CD8-positive, alpha-beta memory T cell (primary cell): ENCODE data around the gene GANC. TPM values are rescaled to one million over a fixed set of nuclear protein-coding genes. Genes with fewer than 3 reads are reported as not detected.

ENCODE experiments used
- CTCF ChIA-PET: fragments of 350-600 bp; sonication (Branson Sonifier 250); formaldehyde crosslinking; loops from one replicate; lab custom pipeline; 2021; ENCODE audit warnings: antibody characterized with exemption; lab: Charles Lee
- POLR2A ChIA-PET: fragments of 350-600 bp; sonication (Branson Sonifier 250); formaldehyde crosslinking; loops from one replicate; lab custom pipeline; 2021; ENCODE audit warnings: antibody characterized with exemption; lab: Charles Lee
- DNase-seq, 5 donors: peaks; one replicate each; pipeline versions ENCODE4 v3.0.0 to v3.0.0-alpha.2; 2020 to 2022; ENCODE audit warnings: mixed read lengths in 1 of 5
- H3K27ac ChIP-seq: one replicate; pipeline ENCODE4 v1.7.0; 2013; ENCODE audit warnings: low read depth, mild to moderate bottlenecking, low read length, moderate library complexity
- H3K27me3 ChIP-seq: 2 replicates; pipeline ENCODE4 v1.7.0; 2013; ENCODE audit warnings: low read length, mild to moderate bottlenecking; ENCODE audit not compliant: insufficient read depth, poor library complexity, severe bottlenecking
- H3K36me3 ChIP-seq: 2 replicates; pipeline ENCODE4 v1.7.0; 2013; ENCODE audit warnings: mild to moderate bottlenecking, low read length, moderate library complexity; ENCODE audit not compliant: insufficient read depth
- H3K4me1 ChIP-seq: 2 replicates; pipeline ENCODE4 v1.7.0; 2013; ENCODE audit warnings: mild to moderate bottlenecking, low read length, moderate library complexity; ENCODE audit not compliant: insufficient read depth
- H3K4me3 ChIP-seq: 2 replicates; pipeline ENCODE4 v1.7.0; 2013; ENCODE audit warnings: mild to moderate bottlenecking, low read length
- H3K9me3 ChIP-seq: 2 replicates; pipeline ENCODE4 v1.7.0; 2013; ENCODE audit warnings: mild to moderate bottlenecking, low read length
- H3K27ac Mint-ChIP-seq, 8 donors: one replicate each; pipeline ENCODE4 v1.8.0; 2020 to 2021; ENCODE audit warnings: mixed read lengths in 8 of 8, mild to moderate bottlenecking in 6 of 8, inconsistent platforms in 3 of 8, moderate library complexity in 3 of 8
- H3K27me3 Mint-ChIP-seq, 2 donors: one replicate each; pipeline ENCODE4 v1.8.0; 2020 to 2021; ENCODE audit warnings: mixed read lengths in 2 of 2, mild to moderate bottlenecking in 1 of 2, moderate library complexity in 1 of 2
- H3K36me3 Mint-ChIP-seq, 3 donors: one replicate each; pipeline ENCODE4 v1.8.0; 2020 to 2021; ENCODE audit warnings: mixed read lengths in 3 of 3, inconsistent platforms in 1 of 3, mild to moderate bottlenecking in 1 of 3
- H3K4me1 Mint-ChIP-seq, 3 donors: one replicate each; pipeline ENCODE4 v1.8.0; 2020 to 2021; ENCODE audit warnings: mixed read lengths in 3 of 3, inconsistent platforms in 1 of 3, mild to moderate bottlenecking in 1 of 3
- H3K4me3 Mint-ChIP-seq, 7 donors: one replicate each; pipeline ENCODE4 v1.8.0; 2020 to 2021; ENCODE audit warnings: mixed read lengths in 7 of 7, mild to moderate bottlenecking in 6 of 7, moderate library complexity in 4 of 7, inconsistent platforms in 2 of 7
- H3K9me3 Mint-ChIP-seq, 5 donors: one replicate each; pipeline ENCODE4 v1.8.0; 2020 to 2022; ENCODE audit warnings: mixed read lengths in 5 of 5, mild to moderate bottlenecking in 3 of 5, moderate library complexity in 2 of 5, inconsistent platforms in 1 of 5
- polyA plus RNA-seq: library from polyadenylated mRNA; unstranded; fragments of 300-500 nt; fragmentation: Illumina TruSeq; gene quantifications from one replicate; pipeline ENCODE4 v1.2.3, GENCODE V29; 2021
- total RNA-seq, 2 experiments: library from RNA; stranded (reverse); gene quantifications; one replicate each; pipeline ENCODE4 v1.2.3, GENCODE V29; 2021

The GANC gene
- total and polyA plus RNA-seq, 3 experiments from 2014 or later = 12.2 to 19.0 (median 18.0) TPM

DNA sequence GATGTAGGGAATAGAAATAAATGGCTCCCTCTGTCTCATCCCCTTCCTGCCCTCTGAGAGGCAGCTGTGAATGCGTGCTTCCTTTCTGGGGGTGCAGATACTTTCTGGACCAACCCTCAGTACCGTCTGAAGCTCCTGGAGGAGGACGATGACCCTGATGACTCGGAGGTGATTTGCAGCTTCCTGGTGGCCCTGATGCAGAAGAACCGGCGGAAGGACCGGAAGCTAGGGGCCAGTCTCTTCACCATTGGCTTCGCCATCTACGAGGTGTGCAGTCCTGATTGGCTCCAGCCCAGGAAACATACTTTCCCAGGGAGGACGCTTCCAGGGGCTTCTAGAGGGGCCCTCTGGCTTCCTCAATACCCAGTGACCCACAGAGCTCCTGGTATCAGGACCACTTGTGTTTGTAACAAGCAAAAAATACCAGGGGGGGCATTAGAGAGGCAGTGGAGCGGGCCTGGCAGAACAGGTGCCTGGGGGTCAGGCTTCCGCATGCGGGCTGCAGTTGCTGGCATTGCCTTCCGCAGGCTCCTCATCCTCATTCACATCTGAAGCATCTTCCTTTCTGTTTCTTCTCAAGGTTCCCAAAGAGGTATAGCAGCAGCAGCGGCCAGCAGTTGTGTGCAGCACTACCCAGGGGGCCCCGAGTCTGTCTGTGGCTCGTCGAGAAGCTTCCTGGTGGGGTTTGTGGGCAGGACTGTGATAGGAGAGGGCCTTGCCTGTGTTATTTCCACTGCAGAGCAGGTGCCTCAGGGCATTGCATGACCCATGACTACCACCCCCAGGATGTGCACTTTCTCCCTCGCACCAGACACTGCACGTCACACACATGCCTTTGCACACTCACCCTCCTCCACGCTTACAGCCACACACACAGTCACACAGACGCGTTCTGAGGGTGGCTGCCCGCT, 128.8 kb downstream of the GANC start:
- Histone ChIP-seq H3K36me3 (no peaks in the 10 kb centered on the region), H3K27me3 (no peaks in the 10 kb centered on the region), H3K4me3 (no peak overlapping the region), H3K27ac (peak overlapping the region; percentile 20), H3K4me1 (no peaks in the 10 kb centered on the region), H3K9me3 (no peaks in the 10 kb centered on the region)
- H3K27me3 Mint-ChIP-seq = peaks cover 0 to 3% of the 10 kb centered on the region in 2 donors
- ChIA-PET POLR2A (interaction anchor here (0.6 to 0.8 kb wide), 2 partner anchors 128 to 1170 kb away, joined by 3 to 5 read pairs; no protein-coding TSS in a partner anchor), CTCF (no interaction called here)
- H3K4me1 Mint-ChIP-seq = peaks cover 0 to 15% (median 10%) of the 10 kb centered on the region in 3 donors
- DNase-seq = peak in 1 of 5 donors; percentile 50
- peak overlapping the region; percentile 52 to 87 (median 84) for H3K27ac Mint-ChIP-seq
- peaks cover 0 to 29% (median 8%) of the 10 kb centered on the region in 3 donors for H3K36me3 Mint-ChIP-seq
- H3K4me3 Mint-ChIP-seq = peak overlapping the region in 6 of 7 donors; percentile 63 to 85 (median 71)
- no peaks in the 10 kb centered on the region for H3K9me3 Mint-ChIP-seq

DNA sequence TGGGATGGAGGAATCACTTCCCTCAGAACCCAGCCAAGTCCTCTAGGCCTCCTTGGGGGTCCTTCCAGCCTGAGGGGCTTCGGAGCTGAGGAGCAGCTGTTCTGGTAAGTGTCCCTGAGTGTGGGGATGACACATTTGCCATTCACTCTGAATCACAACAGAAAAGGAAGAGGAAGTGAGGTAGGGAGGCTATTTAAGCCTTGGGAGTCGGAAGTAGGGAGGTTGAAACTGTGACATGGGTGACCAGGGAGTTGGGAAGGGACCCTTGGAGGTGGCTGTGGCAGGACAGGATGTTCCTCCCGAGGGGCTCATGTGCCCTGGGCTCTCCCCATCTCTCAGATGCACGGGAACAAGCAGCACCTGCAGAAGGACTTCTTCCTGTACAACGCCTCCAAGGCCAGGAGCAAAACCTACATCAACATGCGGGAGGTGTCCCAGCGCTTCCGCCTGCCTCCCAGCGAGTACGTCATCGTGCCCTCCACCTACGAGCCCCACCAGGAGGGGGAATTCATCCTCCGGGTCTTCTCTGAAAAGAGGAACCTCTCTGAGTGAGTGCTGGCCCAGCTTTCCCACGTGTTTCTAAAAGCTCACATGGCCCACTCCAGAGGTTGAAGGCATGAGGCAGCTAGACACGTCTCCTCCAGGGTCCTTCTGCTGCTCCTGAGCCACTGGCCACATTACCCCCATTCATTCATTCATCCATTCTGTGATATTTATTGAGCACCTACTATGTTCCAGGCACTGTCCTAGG, 129.6 kb downstream of the GANC start:
- peak overlapping the region in 6 of 7 donors; percentile 63 to 85 (median 71) for H3K4me3 Mint-ChIP-seq
- H3K27me3 Mint-ChIP-seq = peaks cover 0 to 3% of the 10 kb centered on the region in 2 donors
- CTCF ChIA-PET = no interaction called here
- H3K27ac Mint-ChIP-seq = peak overlapping the region in 6 of 8 donors; percentile 52 to 85 (median 73)
- Histone ChIP-seq H3K36me3 (no peaks in the 10 kb centered on the region), H3K4me1 (no peaks in the 10 kb centered on the region), H3K27me3 (no peaks in the 10 kb centered on the region), H3K27ac (peak overlapping the region; percentile 20), H3K9me3 (no peaks in the 10 kb centered on the region), H3K4me3 (no peak overlapping the region)
- peaks cover 0 to 15% (median 10%) of the 10 kb centered on the region in 3 donors for H3K4me1 Mint-ChIP-seq
- no peaks in the 10 kb centered on the region for H3K9me3 Mint-ChIP-seq
- H3K36me3 Mint-ChIP-seq = peaks cover 0 to 29% (median 10%) of the 10 kb centered on the region in 3 donors
- DNase-seq = no peak
- POLR2A ChIA-PET = interaction anchor here (0.8 kb wide), 1 partner anchor 129 kb away, joined by 3 read pairs; no protein-coding TSS in a partner anchor

DNA sequence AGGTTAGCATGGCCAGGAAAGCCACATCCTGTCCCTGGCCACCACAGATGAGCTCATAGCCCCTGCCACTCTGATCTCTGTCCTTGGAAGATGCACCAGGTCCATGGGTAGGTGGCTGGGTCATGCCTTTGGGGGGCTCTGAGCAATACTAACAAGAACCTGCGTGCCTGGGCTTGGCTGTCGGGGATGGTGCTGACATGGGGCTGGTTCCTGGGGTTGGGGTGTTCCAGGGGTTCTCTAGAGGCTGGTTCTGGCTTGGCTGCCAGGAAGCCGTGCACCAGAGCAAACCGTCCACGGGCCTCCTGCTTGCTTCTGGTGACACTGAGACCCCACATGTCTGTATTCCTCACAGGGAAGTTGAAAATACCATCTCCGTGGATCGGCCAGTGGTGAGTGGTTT, 130.4 kb downstream of the GANC start:
- no peak overlapping the region for H3K27ac Mint-ChIP-seq
- no peaks in the 10 kb centered on the region for H3K36me3 ChIP-seq

DNA sequence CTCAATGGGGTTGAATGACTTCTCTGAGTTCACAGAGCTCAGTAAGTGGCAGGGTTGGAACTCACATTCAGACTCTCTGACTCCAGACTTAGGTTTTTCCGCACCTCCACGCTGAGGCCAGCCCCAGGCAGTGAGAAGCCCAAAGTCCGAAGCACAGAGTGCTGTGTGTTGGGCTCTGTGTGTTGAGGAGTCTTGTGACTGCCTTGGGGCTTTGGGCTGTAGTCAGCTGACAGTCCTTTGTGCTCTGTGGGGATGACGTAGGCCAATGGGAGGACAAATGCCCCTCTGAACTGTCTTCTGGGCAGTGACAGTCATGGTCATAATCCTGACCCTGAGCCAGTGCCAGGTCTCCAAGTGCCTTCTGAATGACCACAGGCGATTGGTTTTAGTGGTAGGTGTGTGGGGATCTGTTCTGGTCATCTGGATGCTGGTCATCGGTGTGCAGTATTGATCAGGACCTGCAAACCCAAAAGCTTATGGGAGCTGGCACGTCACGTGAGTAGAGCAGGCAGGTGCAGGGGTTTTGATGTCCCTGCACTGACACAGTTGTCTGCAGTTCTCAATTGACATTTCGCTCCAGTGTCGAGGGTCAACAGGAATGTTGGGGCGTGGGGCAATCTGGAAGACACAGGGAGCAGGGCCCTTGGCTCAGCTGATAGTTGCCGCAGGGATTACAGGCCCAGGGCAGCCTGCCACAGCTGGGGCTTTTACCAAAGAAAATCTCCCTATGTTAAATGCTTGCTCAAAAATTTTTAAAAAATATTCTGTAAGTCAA, 131.6 kb downstream of the GANC start:
- H3K4me1 ChIP-seq = no peaks in the 10 kb centered on the region
- H3K27ac Mint-ChIP-seq = peak overlapping the region in 3 of 8 donors; percentile 13 to 66 (median 33)
- H3K27me3 ChIP-seq = no peaks in the 10 kb centered on the region
- H3K36me3 Mint-ChIP-seq = peaks cover 0 to 26% (median 5%) of the 10 kb centered on the region in 3 donors
- no peaks in the 10 kb centered on the region for H3K9me3 ChIP-seq
- H3K9me3 Mint-ChIP-seq = no peaks in the 10 kb centered on the region
- peaks cover 0 to 3% of the 10 kb centered on the region in 2 donors for H3K27me3 Mint-ChIP-seq
- H3K4me1 Mint-ChIP-seq = peaks cover 0 to 15% (median 10%) of the 10 kb centered on the region in 3 donors
- H3K36me3 ChIP-seq = no peaks in the 10 kb centered on the region
- H3K4me3 ChIP-seq = no peak overlapping the region
- ChIA-PET POLR2A (no interaction called here), CTCF (no interaction called here)
- H3K27ac ChIP-seq = no peak overlapping the region
- DNase-seq = no peak
- peak overlapping the region in 1 of 7 donors; percentile 23 for H3K4me3 Mint-ChIP-seq

More for the DNA sequence above, 130.4 kb downstream of the GANC start:
- Mint-ChIP-seq H3K36me3 (peaks cover 0 to 29% (median 10%) of the 10 kb centered on the region in 3 donors), H3K27me3 (peaks cover 0 to 3% of the 10 kb centered on the region in 2 donors), H3K9me3 (no peaks in the 10 kb centered on the region), H3K4me3 (no peak overlapping the region), H3K4me1 (peaks cover 0 to 15% (median 10%) of the 10 kb centered on the region in 3 donors)
- POLR2A ChIA-PET = no interaction called here
- Histone ChIP-seq H3K9me3 (no peaks in the 10 kb centered on the region), H3K4me3 (no peak overlapping the region), H3K27ac (no peak overlapping the region), H3K4me1 (no peaks in the 10 kb centered on the region), H3K27me3 (no peaks in the 10 kb centered on the region)
- CTCF ChIA-PET = no interaction called here
- DNase-seq = no peak

GRCh38 chr15:42405863-42406482, 133.0 kb downstream of the GANC start:
- ChIA-PET CTCF (no interaction called here), POLR2A (no interaction called here)
- Mint-ChIP-seq H3K4me1 (peaks cover 0 to 15% (median 10%) of the 10 kb centered on the region in 3 donors), H3K9me3 (no peaks in the 10 kb centered on the region), H3K27ac (peak overlapping the region in 3 of 8 donors; percentile 22 to 54 (median 42)), H3K27me3 (peaks cover 0 to 2% of the 10 kb centered on the region in 2 donors), H3K4me3 (no peak overlapping the region), H3K36me3 (peaks cover 0 to 27% (median 8%) of the 10 kb centered on the region in 3 donors)
- Histone ChIP-seq H3K9me3 (no peaks in the 10 kb centered on the region), H3K4me3 (no peak overlapping the region), H3K27ac (no peak overlapping the region), H3K27me3 (no peaks in the 10 kb centered on the region), H3K4me1 (no peaks in the 10 kb centered on the region), H3K36me3 (no peaks in the 10 kb centered on the region)
- no peak for DNase-seq

Other genes with a start within 250 kb of the GANC start
- gene PLA2G4D, start 178.6 kb upstream of the GANC start, total RNA-seq = not detected
- gene PLA2G4D, start 178.6 kb upstream of the GANC start, polyA plus RNA-seq = not detected
- not detected for gene PLA2G4F, start 116.6 kb upstream of the GANC start, total RNA-seq
- not detected for gene PLA2G4F, start 116.6 kb upstream of the GANC start, polyA plus RNA-seq
- 10 to 100 TPM; 45.5 to 49.2 TPM for gene VPS39, start 64.9 kb upstream of the GANC start, total RNA-seq
- gene VPS39, start 64.9 kb upstream of the GANC start, polyA plus RNA-seq = 39.2 TPM
- 10 to 100 TPM; 44.6 to 47.2 TPM for gene TMEM87A, start 232 bp downstream of the GANC start, total RNA-seq
- gene TMEM87A, start 232 bp downstream of the GANC start, polyA plus RNA-seq = 66.3 TPM
- 1 to 10 TPM; 3.3 to 4.3 TPM for gene CAPN3, start 86.3 kb downstream of the GANC start, total RNA-seq
- gene CAPN3, start 86.3 kb downstream of the GANC start, polyA plus RNA-seq = 1.1 TPM
- 10 to 100 TPM; 48.5 to 50.0 TPM for gene ZNF106, start 217.9 kb downstream of the GANC start, total RNA-seq
- gene ZNF106, start 217.9 kb downstream of the GANC start, polyA plus RNA-seq = 51.6 TPM
- 10 to 100 TPM; 48.1 to 54.4 TPM for gene SNAP23, start 222.4 kb downstream of the GANC start, total RNA-seq
- 59.5 TPM for gene SNAP23, start 222.4 kb downstream of the GANC start, polyA plus RNA-seq